NCI-H1694 (cell line): ENCODE measurements around the gene SEMA5A.

Experiments used
- DNase-seq: peaks from one replicate; lab custom pipeline; 2025; lab: John Stamatoyannopoulos, UW

Gene SEMA5A

GRCh38 chr5:9278921-9279603 lies 266.8 kb downstream of the SEMA5A start:
- no peak for DNase-seq

- no peak for DNase-seq
These were observed 276.9 kb downstream of the SEMA5A start for GRCh38 chr5:9269014-9269413.

- no peak for DNase-seq
These were observed 277.6 kb downstream of the SEMA5A start for GRCh38 chr5:9268226-9268625.

- no peak for DNase-seq
These were observed 280.2 kb downstream of the SEMA5A start for GRCh38 chr5:9265441-9266287.

GRCh38 chr5:9264301-9264700 lies 281.6 kb downstream of the SEMA5A start:
- no peak for DNase-seq

GRCh38 chr5:9263656-9264055 lies 282.2 kb downstream of the SEMA5A start:
- DNase-seq, result no peak

GRCh38 chr5:9251379-9251980 lies 294.4 kb downstream of the SEMA5A start:
- DNase-seq, result no peak

GRCh38 chr5:9249231-9249630 lies 296.6 kb downstream of the SEMA5A start:
- DNase-seq, result no peak

GRCh38 chr5:9245071-9245470 lies 300.8 kb downstream of the SEMA5A start:
- no peak for DNase-seq

GRCh38 chr5:9244417-9244816 lies 301.5 kb downstream of the SEMA5A start:
- DNase-seq, result no peak

GRCh38 chr5:9241479-9242305 lies 304.2 kb downstream of the SEMA5A start:
- no peak for DNase-seq

GRCh38 chr5:9240431-9240830 lies 305.4 kb downstream of the SEMA5A start:
- DNase-seq, result no peak

GRCh38 chr5:9239626-9240025 lies 306.2 kb downstream of the SEMA5A start:
- no peak for DNase-seq

- no peak for DNase-seq
These were observed 306.8 kb downstream of the SEMA5A start for GRCh38 chr5:9239071-9239470.

- DNase-seq, result no peak
These were observed 312.2 kb downstream of the SEMA5A start for GRCh38 chr5:9233712-9234111.

GRCh38 chr5:9233035-9233434 lies 312.8 kb downstream of the SEMA5A start:
- no peak for DNase-seq

- no peak for DNase-seq
These were observed 314.0 kb downstream of the SEMA5A start for GRCh38 chr5:9231842-9232241.

- DNase-seq, result no peak
These were observed 315.5 kb downstream of the SEMA5A start for GRCh38 chr5:9230355-9230754.

- DNase-seq, result no peak
These were observed 319.8 kb downstream of the SEMA5A start for GRCh38 chr5:9226016-9226536.

- DNase-seq, result no peak
These were observed 323.6 kb downstream of the SEMA5A start for GRCh38 chr5:9222054-9222976.

GRCh38 chr5:9218358-9218757 lies 327.5 kb downstream of the SEMA5A start:
- DNase-seq, result no peak
